ENCODE results near the gene TBC1D12.
A peak's percentile ranks its signal among the peaks of the same experiment; 100 is the strongest.
"Not testable (repeated sequence)": the region's sequence is repeated elsewhere in the genome, so short reads cannot be mapped to it uniquely, and the experiment has no call there.

TBC1D12 gene

DNA sequence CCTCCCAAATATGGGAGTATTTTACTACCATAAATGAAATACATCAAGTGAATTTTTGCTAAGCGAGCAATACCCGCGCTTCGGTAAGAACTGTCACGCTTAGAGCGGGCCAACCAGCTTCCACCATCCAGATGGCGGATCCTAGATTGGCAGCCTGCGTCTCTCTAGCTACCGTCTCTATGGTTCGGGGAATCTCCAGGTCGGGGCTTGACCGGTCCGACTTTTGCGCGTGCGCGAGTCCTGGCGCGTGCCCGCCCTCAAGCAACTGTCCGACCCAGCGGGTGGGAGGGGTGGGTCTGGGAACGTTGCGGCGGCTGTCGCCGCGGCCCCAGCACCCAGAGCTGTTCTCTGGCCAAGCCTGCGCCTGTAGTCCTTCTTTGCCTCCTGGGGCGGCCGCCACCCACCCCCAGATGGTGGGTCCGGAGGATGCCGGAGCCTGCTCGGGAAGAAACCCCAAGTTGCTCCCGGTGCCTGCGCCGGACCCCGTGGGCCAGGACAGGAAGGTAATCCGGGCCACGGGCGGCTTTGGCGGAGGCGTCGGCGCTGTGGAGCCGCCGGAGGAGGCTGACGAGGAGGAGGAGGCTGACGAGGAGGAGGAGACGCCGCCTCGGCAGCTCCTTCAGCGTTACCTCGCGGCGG lies at the start of gene TBC1D12:
TBC1D12 (plus strand) TSS at position 338 of the 639 bp plus-strand sequence; CDS start at position 411, 73 bp downstream.
- DNase-seq, result peak; percentile 90

DNA sequence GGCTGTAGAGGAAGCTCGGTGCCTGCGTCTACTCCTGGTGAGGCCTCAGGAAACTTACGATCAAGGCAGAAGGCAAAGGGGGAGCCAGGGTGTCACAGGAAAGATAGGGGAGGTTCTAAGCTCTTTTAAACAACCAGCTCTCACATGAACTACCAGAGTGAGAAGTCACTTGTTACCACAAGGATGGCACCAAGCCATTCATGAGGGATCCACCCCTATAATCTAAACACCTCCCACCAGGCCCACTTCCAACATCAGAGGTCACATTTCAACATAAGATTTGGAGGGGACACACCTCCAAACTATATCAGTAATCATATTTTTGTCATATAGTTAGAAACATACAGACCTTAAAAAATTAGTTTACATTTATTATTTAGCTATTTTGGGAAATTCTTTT lies 49.0 kb upstream of the TBC1D12 start:
- DNase-seq, result no peak

GRCh38 chr10:94355841-94356240 lies 46.5 kb upstream of the TBC1D12 start:
- DNase-seq, result no peak

DNA sequence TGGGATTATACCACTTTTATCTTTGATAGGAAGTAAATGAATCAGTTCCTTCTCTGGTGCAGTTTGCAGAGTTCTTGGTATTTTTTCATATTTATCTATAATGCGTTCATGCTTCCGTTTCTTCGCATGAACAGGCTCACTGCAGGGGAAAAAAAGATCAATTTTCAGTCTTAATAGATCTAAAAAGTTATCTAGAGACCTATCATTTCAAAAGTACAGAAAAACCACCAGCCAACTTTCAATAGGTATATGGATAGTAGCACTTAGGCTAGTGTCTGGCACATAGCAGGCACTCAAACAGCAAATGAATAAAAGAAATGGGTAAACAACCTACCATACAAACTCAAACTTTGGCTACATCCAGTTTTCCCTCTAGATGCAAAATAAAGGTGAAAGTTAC lies 45.1 kb upstream of the TBC1D12 start:
- no peak for DNase-seq

DNA sequence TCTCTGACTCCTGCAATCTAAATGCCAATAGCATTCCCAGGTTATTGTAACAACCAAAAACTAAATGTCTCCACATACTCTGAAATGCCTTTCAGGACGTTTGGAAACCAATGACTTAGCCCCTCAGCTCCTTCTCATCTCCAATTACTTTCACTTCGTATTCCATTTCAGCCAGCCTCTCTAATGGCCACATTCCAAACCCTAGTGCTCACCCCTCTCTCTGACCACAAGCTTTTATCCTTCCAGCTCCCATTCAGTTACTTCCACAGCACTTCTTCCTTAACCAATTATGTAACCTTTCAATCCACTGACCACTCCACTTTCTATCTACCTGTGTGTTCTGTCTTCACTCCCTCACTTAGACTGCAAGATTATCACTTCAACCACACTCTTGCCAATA lies 43.9 kb upstream of the TBC1D12 start:
- no peak for DNase-seq

- no peak for DNase-seq
Measured at GRCh38 chr10:94361171-94361794, 41.1 kb upstream of the TBC1D12 start.

DNA sequence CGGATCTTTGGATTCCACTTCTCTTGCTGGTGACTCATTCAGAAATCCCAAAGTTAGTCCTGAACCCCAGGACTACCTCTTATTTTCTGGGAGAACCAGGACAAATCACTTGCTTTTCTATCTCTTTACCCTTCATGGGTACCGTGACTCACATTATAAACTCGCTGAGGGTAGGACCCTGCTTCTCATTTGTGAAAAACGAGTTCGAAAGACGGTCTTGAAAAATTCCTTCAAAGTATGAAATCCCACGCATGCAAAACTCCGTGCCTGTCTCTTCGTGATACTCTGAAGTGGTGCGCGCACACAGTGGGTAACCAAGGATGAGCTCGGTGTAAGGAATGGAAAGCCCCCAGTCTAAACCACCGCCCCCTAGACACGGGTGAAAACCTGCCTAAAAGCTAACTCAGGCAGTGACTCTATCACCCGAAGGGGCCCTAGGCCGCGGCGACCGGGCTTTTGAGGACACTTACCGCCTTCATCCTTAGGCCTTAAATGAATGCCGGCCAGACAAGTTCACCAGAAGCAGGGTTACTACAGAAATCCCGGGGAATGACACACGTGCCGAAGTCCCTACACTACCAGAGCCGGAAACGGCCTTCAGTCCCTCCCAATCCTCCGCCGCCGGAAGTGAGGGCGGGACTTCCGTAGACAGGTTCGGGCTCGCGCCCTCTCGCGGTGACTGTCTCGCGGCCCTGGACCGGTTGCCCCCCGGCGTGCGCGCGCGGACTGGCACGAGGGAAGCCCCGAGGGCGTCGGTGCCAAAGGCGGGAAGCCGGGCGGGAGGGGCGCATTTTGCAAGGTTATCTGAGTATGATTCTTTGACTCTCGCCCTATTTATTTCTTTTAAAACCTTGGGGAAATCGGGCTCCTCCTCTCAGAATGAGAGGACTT lies 39.7 kb upstream of the TBC1D12 start, which contains the start of gene NOC3L:
NOC3L (minus strand) TSS at position 580 of the 891 bp plus-strand sequence; CDS start at position 479, 101 bp downstream.
- DNase-seq, result peak; percentile 82

DNA sequence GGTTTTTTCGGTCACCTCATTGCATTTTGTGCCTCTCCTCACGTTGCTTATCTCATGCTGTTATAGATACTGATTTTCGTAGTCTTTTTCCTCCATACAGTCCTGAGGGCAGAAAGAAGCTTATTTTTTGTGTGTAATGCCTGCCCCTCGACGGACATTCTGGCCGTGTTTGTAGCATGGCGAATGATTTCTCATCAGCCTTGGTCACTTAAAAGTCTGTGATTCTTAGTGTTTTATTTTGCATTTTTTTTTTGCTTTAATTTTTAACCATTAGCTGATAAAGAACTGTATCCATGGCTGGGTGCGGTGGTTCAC lies 39.1 kb upstream of the TBC1D12 start:
- DNase-seq, result no peak

GRCh38 chr10:94364482-94364881 lies 37.9 kb upstream of the TBC1D12 start:
- DNase-seq, result no peak

DNA sequence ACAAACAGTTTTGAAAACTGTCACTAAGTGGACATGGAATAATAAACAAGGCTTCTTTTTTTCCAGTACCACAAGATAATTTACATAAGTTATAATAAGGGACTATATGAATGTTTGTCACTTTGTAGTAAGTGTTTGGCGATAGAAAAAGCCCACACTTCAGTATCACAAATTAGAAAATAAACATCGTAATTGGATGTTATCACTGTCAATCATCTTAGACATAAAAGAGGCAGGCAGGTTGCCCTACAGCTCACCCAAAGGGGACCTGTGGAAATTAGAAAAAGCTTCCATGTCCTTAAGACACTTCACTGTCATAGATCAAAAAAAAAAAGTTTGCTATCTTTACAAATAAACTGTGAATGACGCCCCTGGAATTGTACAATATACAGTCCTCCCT lies 36.0 kb upstream of the TBC1D12 start:
- DNase-seq, result no peak

- no peak for DNase-seq
Measured at GRCh38 chr10:94370501-94370900, 31.8 kb upstream of the TBC1D12 start.

DNA sequence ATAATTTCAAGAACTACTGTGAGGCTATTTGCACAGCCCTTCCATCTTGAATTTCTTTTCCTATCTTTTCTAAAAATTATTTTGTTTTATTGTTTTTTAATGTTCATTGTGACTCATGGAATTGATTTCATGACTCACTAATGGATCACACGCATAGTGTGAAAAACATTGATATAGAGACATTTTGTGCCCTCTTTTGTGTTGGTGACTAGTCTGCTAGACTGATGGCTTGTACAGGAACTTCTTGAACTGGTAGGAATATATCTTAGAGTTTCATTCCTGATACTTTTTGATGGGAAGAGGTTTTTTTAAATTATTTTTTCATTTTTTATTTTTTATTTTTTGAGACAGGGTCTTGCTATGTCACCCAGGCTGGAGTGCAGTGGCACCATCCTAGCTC lies 27.0 kb upstream of the TBC1D12 start:
- DNase-seq, result no peak

DNA sequence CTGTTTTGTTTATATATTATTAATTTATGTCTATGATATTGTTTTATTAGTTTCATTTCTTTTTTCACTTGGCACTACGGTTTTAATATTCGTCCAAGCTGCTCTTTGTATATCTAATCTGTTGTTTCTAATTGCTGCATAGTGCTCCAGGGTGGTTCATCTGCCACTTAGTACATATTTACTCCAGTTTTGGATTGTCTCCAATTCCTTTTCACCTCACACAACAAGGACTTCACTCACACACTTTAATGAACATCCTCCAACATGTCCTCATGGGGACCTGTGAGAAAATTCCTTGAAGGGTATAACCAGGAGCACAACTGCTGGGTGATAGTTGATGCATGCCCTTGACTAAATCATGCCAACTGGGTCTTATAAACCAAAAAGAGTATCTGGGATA lies 25.5 kb upstream of the TBC1D12 start:
- no peak for DNase-seq

DNA sequence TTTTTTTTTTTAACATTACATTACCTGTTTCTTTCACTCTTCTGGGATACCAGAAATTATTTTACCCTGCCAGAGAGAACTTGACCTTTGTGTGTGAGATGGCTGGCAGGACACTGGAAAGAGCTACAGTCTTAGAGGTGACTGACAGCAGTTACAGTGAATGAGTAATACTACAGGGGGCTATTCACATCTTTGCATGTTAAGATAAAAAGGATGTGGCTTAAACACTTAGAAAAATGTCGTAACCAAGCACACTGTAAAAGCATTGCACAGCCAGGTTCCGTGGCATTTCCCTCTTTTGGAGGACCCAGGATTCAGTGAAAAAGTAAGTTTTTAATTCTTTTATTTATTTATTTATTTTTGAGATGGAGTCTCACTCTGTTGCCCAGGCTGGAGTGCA lies 18.8 kb upstream of the TBC1D12 start:
- DNase-seq, result no peak

- not testable (repeated sequence) for DNase-seq
Measured at GRCh38 chr10:94385733-94386132, 16.6 kb upstream of the TBC1D12 start.

DNA sequence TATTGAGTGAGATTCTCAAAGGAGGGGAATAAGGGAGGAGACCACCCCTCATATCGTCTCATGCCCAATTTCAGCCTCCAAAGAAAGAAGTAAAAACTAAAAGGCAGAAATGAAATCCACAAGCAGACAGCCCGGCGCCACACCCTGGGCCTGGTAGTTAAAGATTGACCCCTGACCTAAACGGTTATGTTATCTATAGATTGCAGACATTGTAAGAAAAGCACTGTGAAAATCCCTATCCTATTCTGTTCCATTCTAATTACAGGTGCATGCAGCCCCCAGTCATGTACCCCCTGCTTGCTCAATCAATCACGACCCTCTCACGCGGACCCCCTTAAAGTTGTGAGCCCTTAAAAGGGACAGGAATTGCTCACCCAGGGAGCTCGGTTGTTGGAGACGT lies 10.2 kb upstream of the TBC1D12 start:
- not testable (repeated sequence) for DNase-seq

GRCh38 chr10:94397549-94398370 lies 4.6 kb upstream of the TBC1D12 start:
- DNase-seq, result no peak

DNA sequence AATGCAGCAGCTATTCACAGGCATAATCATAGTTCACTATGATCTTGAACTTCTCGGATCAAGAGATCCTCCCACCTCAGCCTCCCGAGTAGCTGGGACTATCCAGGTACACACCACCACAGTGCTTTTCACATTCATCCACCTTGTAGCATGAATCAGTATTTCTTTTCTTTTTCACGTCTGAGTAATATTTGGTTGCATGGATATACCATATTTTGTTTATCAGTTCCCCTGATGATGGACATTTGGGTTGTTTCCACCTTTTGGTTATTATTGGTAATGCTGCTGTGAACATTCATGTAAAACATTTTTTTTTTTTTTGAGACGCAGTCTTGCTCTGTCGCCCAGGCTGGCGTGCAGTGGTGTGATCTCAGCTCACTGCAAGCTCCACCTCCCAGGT lies 3.6 kb upstream of the TBC1D12 start:
- no peak for DNase-seq

DNA sequence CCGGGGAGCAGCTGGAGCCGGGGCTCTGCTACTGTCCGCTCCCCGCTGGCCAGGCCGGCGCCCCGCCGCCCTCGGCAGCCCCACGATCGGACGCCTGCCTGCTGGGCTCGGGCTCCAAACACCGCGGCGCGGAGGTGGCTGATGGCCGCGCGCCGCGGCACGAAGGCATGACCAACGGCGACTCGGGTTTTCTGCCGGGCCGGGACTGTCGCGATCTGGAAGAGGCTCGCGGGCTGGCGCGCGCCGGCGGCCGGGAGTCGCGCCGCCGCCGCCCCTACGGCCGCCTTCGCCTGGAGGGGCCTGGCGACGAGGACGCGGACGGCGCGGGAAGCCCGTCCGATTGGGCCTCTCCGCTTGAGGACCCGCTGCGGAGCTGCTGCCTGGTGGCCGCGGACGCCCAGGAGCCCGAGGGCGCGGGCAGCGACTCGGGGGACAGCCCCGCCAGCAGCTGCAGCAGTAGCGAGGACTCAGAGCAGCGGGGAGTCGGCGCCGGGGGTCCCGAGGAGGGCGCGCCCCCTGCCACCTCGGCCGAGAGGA lies 570 bp downstream of the TBC1D12 start:
- DNase-seq, result peak; percentile 4

- peak; percentile 54 for DNase-seq
Measured at GRCh38 chr10:94403380-94404213, 1.3 kb downstream of the TBC1D12 start.

DNA sequence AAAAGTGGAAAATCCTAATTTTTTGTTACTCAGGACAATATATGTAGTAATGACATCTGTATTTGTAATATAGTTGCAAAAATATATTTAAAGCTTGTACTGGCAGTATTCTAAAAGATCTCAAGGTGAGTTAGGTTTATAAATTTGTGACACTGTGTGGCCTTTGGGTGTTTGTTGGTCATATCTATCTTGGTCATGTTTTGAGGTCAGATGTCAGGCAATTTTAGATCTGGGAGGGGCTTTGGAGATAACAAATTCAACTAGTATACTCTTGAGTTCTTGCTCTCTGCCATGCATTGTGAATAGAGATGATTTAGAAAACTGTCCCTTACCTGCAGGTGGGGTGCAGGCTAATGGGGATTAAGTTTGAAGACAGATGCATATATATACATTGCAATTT lies 3.1 kb downstream of the TBC1D12 start:
- DNase-seq, result no peak

DNA sequence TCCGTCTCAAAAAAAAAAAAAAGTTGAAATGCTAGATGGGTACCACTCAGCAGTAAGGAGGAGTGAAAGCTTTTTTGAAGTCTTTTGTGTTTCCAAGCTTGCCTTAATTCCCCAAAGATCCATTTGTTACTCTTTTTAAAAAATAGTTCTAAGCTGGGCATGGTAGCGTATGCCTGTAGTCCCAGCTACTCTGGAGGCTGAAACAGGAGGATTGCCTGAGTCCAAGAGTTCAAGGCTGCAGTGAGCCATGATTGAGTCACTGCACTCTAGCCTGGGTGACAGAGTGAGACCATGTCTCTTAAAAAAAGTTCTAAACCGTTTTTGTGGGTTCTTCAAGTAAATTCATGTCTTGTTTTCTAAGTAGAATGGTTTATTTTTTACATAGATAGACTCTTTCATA lies 5.3 kb downstream of the TBC1D12 start:
- no peak for DNase-seq

Data from NCI-H2171 treated with DMSO at 0.1 percent for 48 hours (cell line).